ENCODE data around the gene ADAMTS6.
"Not testable (repeated sequence)": the region's sequence is repeated elsewhere in the genome, so short reads cannot be mapped to it uniquely, and the experiment has no call there.

ADAMTS6 gene

DNA sequence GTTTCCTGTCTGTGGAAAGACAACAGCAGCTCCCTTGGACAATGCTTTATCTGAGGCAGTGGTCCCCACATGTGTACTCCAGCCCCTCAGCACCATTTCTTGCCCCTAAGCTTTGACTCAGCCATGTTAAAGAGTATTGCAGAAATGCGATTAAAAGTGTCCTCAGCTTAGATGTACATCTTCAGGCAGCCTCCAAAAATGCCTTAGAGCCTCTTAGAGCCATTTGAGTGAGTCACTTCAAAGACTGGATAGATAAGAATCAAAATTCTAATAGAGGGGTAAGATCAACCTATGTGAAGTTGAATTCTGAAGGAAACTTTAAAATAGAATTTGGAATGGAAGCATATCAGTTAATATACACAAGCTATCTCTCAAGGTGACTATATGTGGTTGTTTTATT is 296.3 kb downstream of the ADAMTS6 start:
- in situ Hi-C loops (cut with HindIII; ENCODE audit: low sequenced_read_pairs): no loop called here
- DNase-seq (ENCODE audit: low read depth): no peak
- no peak overlapping the region for H3K4me3 ChIP-seq (ENCODE audit: low read depth, low read length)
- TF ChIP-seq CTCF (IDR thresholded peaks at IDR 0.05; ENCODE audit: low read depth, low read length, missing control alignments): no peak

DNA sequence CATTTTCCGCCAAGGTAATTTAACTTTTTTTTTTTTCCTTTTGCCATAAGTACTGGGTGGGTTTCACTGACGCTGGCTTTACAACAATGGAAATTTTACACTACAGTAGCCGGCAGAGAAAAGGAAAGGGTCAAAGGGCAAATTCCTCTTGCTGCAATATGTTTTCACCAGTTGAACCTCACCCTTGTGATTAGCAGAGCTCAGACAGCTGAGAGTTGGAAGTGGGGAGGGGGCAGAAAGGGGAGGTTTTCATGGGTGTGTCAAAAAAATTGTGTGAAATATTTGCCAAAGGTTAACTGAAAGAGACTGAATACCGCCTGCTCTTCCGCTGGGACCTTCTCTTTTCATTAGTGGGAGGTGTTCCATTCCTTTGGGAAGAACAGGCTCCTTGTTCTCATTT is 296.9 kb downstream of the ADAMTS6 start:
- H3K4me3 ChIP-seq (ENCODE audit: low read depth, low read length): no peak overlapping the region
- in situ Hi-C loops (cut with HindIII; ENCODE audit: low sequenced_read_pairs): no loop called here
- DNase-seq (ENCODE audit: low read depth): no peak
- TF ChIP-seq CTCF (IDR thresholded peaks at IDR 0.05; ENCODE audit: low read depth, low read length, missing control alignments): no peak

DNA sequence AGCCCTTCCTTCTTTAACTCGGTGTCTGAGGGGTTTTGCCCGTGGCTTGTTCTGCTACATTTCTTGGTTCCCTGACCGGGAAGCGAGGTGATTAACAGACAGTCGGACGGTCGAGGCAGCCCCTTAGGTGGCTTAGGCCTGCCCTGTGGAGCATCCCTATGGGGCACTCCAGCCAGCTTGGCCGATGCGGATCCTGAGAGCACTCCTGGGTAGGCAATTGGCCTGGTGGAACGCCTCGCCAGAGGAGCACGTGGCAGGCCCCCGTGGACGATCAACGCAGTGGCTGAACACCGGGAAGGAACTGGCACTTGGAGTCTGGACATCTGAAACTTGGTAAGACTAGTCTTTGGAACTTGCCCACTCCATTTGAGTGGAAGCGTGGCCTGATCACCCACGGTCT is 307.5 kb downstream of the ADAMTS6 start:
- DNase-seq (ENCODE audit: low read depth); H3K4me3 ChIP-seq (ENCODE audit: low read depth, low read length); in situ Hi-C loops (cut with HindIII; ENCODE audit: low sequenced_read_pairs): not testable (repeated sequence)

DNA sequence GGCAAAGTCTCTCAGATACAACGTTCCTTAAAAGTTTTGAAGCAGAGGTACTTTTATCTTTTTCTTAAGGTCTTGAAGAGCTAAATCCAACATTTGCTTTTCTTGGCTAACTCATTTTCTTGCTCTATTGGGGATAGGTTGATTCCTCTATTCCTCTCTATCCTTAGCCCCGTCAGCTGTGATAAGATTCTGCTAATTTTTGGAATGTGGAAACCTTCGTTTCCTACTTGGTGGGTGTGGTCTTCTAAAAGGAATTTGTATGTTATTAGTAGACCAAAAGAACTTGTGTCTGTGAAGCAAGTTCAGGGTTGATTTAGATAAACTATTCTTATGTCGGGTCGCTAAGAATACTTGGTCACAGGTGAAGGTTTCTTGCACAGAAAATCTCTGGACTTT is 308.6 kb downstream of the ADAMTS6 start:
- no peak for DNase-seq (ENCODE audit: low read depth)
- no peak for TF ChIP-seq CTCF (IDR thresholded peaks at IDR 0.05; ENCODE audit: low read depth, low read length, missing control alignments)
- in situ Hi-C loops (cut with HindIII; ENCODE audit: low sequenced_read_pairs): no loop called here
- no peak overlapping the region for H3K4me3 ChIP-seq (ENCODE audit: low read depth, low read length)

GRCh38 chr5:65172486-65173129 is 309.1 kb downstream of the ADAMTS6 start:
- H3K4me3 ChIP-seq (ENCODE audit: low read depth, low read length): no peak overlapping the region
- no peak for TF ChIP-seq CTCF (IDR thresholded peaks at IDR 0.05; ENCODE audit: low read depth, low read length, missing control alignments)
- in situ Hi-C loops (cut with HindIII; ENCODE audit: low sequenced_read_pairs): no loop called here
- peak; percentile 54 for DNase-seq (ENCODE audit: low read depth)

DNA sequence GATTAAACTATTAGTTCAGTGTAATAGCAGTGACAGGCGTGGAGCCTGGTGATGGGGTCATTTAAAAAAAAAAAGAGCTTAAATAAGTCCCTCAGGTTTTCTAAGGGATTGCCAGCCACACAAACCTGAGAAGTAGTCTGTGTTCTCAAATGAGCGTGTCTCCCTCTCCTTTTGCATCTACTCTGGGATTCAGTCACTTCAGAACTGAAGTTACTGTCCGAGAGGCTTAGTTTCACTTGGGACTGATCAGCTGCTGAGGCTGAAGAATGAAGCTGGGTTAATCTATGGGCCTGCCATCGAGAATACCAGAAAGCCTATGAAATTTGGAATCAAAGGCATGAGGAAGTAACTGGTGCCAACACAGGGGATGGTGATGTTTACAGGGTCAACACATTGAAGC is 310.1 kb downstream of the ADAMTS6 start:
- in situ Hi-C loops (cut with HindIII; ENCODE audit: low sequenced_read_pairs): no loop called here

DNA sequence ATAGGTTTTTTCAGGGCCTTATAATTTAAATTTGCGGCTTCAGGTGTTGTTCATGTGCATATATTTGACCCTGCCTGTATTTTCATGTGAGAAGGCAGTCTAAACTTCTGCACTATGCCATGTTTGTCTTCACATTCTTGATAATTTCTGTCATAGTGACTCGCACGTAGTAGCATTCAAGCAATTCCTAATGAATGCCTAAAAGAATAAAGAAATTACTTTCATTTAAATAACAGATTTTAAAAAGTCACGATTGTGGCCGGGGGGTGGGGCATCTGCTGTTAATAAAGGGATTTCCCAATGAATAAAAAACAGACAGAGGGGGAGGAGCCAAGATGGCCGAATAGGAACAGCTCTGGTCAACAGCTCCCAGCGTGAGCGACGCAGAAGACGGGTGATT is 318.0 kb downstream of the ADAMTS6 start:
- in situ Hi-C loops (cut with HindIII; ENCODE audit: low sequenced_read_pairs): no loop called here
- no peak for TF ChIP-seq CTCF (IDR thresholded peaks at IDR 0.05; ENCODE audit: low read depth, low read length, missing control alignments)
- no peak for DNase-seq (ENCODE audit: low read depth)
- H3K4me3 ChIP-seq (ENCODE audit: low read depth, low read length): no peak overlapping the region

More for the DNA sequence above, 310.1 kb downstream of the ADAMTS6 start:
- no peak overlapping the region for H3K4me3 ChIP-seq (ENCODE audit: low read depth, low read length)
- no peak for DNase-seq (ENCODE audit: low read depth)
- TF ChIP-seq CTCF (IDR thresholded peaks at IDR 0.05; ENCODE audit: low read depth, low read length, missing control alignments): no peak

Data from astrocyte of the cerebellum (primary cell).